ENCODE measurements around the gene ATF7.
A peak's percentile ranks its signal among the peaks of the same experiment; 100 is the strongest.
"Not testable (repeated sequence)": the region's sequence is repeated elsewhere in the genome, so short reads cannot be mapped to it uniquely, and the experiment has no call there.

ATF7 gene

GRCh38 chr12:53593707-53594106 lies 32.5 kb downstream of the ATF7 start:
- DNase-seq = no peak

GRCh38 chr12:53593031-53593430 lies 33.2 kb downstream of the ATF7 start:
- no peak for DNase-seq

GRCh38 chr12:53592426-53592825 lies 33.8 kb downstream of the ATF7 start:
- DNase-seq = no peak

GRCh38 chr12:53591301-53592206 lies 34.6 kb downstream of the ATF7 start:
- no peak for DNase-seq

GRCh38 chr12:53590652-53591051 lies 35.5 kb downstream of the ATF7 start:
- DNase-seq = no peak

- no peak for DNase-seq
Measured at GRCh38 chr12:53589915-53590314, 36.3 kb downstream of the ATF7 start.

GRCh38 chr12:53589423-53589822 lies 36.8 kb downstream of the ATF7 start:
- DNase-seq = no peak

GRCh38 chr12:53588123-53588522 lies 38.1 kb downstream of the ATF7 start:
- no peak for DNase-seq

GRCh38 chr12:53586745-53587144 lies 39.4 kb downstream of the ATF7 start:
- no peak for DNase-seq

- no peak for DNase-seq
Measured at GRCh38 chr12:53585448-53586125, 40.6 kb downstream of the ATF7 start.

GRCh38 chr12:53579545-53579955 lies 46.6 kb downstream of the ATF7 start:
- DNase-seq = no peak

- no peak for DNase-seq
Measured at GRCh38 chr12:53578783-53579182, 47.4 kb downstream of the ATF7 start.

GRCh38 chr12:53577941-53578352 lies 48.2 kb downstream of the ATF7 start:
- no peak for DNase-seq

GRCh38 chr12:53575502-53576249 lies 50.5 kb downstream of the ATF7 start:
- no peak for DNase-seq

GRCh38 chr12:53572134-53572758 lies 53.9 kb downstream of the ATF7 start:
- peak; percentile 6 for DNase-seq

GRCh38 chr12:53571295-53571694 lies 54.9 kb downstream of the ATF7 start:
- DNase-seq = no peak

- DNase-seq = no peak
Measured at GRCh38 chr12:53568809-53569557, 57.2 kb downstream of the ATF7 start.

GRCh38 chr12:53567961-53568808 lies 58.0 kb downstream of the ATF7 start:
- DNase-seq = no peak

- DNase-seq = not testable (repeated sequence)
Measured at GRCh38 chr12:53565376-53565775, 60.8 kb downstream of the ATF7 start.

- DNase-seq = no peak
Measured at GRCh38 chr12:53564941-53565340, 61.2 kb downstream of the ATF7 start.

- no peak for DNase-seq
Measured at GRCh38 chr12:53564278-53564677, 61.9 kb downstream of the ATF7 start.

Data from CD4-positive, alpha-beta T cell treated with Interleukin-12 subunit alpha and Interleukin-12 subunit beta, for 1 hour (primary cell).